Renal cortical epithelial cell (primary cell): ENCODE measurements around the gene CACNA2D1. TPM values are rescaled to one million over a fixed set of nuclear protein-coding genes. Genes with fewer than 3 reads are reported as not detected.
A peak's percentile ranks its signal among the peaks of the same experiment; 100 is the strongest.
"Not testable (repeated sequence)": the region's sequence is repeated elsewhere in the genome, so short reads cannot be mapped to it uniquely, and the experiment has no call there.

Experiments
- DNase-seq: peaks from one replicate; pipeline ENCODE4 v3.0.0-alpha.2; 2011; ENCODE audit warnings: low read depth
- total RNA-seq: library from RNA; depleted of rRNA; stranded (reverse); fragments of >200 nt; gene quantifications from 2 replicates; pipeline ENCODE4 v1.2.3, GENCODE V29; 2014

Gene CACNA2D1
- total RNA-seq, 1 donor from 2014 or later: 15.0 TPM

DNA sequence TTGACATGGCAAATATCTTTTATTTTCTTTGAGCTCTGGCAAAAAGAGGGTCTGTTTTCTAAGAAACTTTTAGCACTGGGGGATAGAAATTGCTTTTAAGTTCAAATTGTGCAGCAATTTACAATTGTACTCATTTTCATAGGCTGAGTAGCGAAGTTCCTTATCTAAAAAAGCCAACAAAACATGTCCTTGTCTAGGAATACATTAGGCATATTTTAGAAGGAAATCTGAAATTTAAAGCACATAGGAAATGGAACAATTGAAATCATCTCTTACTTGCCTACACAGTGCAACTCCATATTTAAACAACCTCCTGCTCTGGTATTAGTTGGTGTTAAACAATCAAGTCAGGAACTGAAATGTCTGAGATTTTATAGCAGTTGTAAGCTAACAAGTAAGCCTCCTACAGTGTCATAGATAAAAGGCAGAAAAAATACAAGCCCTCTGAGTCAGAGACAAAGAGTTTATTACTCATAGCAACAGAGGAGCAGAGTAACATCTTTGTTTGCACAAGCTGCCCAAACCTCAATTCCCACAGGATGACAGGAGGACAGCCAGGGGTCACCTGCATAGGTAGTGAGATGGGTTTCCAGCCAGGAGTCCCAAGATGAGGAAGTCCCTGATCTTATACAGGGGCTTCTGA is 393.6 kb downstream of the CACNA2D1 start:
- peak; percentile 93 for DNase-seq

DNA sequence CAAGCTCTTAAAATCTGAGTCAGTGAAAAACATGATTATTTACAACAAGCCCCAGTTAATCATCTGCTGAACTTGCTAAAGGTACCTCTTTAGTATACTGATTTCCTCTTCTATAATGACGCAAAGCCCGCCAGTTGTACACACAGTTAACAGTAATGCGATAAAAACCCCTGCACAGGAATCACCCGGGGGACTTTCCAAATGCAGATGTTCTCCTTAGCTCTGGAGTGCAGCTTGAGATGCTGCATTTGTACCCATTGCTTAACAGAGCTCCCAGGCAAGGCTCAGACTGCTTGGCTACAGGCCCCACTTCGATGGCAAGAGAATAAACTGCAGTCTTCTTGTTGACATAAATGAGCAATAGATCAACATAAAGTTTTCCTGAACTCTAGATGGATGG is 394.1 kb downstream of the CACNA2D1 start:
- peak; percentile 13 for DNase-seq

DNA sequence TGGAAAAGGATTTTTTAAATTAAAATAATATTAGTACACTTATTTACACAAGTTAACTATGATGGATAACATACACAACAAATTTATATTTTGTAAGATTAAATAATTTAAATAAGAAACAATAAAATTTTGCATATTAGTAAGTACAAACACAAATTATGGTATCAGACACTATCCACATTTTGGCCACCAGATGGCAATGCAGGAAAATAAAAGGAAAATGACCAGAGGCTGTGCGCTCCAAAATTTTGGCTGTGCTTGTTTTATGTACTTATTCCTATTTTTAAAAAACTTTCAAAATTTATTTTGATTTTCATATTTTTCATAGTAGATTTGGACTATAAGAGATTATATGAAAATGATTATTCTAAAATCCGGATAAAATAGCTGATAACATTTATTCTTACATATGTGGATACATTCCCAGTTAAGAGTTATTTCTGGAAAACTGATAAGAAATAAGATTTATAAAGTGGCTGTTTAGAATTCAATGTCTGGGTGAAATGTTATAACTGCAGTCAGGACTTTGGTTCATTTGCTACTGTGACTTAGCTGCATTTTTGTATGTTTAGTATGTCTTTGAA is 399.0 kb downstream of the CACNA2D1 start:
- DNase-seq: peak; percentile 33

GRCh38 chr7:82039621-82040020 is 404.0 kb downstream of the CACNA2D1 start:
- no peak for DNase-seq

DNA sequence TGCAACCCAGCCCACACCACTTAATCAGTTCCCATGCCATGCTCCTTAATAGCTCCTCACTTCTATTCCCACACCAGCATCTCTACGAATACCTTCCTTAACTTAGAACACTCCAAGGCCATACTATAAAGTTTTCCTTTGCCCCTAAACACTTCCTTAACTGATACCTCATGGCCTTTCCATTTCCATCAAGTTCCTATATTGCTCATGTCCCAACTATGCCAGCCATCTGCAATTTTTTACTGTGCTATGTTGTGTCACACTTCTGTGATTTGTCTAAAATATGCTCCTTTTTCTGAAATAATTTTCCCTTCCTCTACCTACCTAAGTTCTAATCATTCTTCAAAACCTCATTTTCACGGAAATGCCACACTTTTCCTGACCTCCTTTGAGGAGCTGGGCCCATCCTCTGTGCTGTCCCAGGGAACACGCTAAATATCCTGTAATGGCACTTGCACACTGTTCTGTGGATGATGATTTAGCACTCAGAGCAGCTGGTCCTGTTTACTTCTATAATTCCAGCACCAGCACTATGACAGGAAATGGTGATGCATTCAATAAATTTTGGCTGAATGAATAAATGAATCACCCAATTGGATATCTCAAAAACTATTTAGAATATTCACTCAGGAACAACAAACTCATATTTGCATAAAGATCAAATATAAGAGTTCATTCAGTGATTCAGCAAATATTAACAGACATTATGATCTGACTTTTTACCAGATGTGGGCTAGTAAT is 407.3 kb downstream of the CACNA2D1 start:
- no peak for DNase-seq

GRCh38 chr7:82035456-82035855 is 408.1 kb downstream of the CACNA2D1 start:
- no peak for DNase-seq

- no peak for DNase-seq
These were observed 410.7 kb downstream of the CACNA2D1 start for GRCh38 chr7:82032901-82033300.

- peak; percentile 26 for DNase-seq
These were observed 414.2 kb downstream of the CACNA2D1 start for GRCh38 chr7:82029236-82029913.

DNA sequence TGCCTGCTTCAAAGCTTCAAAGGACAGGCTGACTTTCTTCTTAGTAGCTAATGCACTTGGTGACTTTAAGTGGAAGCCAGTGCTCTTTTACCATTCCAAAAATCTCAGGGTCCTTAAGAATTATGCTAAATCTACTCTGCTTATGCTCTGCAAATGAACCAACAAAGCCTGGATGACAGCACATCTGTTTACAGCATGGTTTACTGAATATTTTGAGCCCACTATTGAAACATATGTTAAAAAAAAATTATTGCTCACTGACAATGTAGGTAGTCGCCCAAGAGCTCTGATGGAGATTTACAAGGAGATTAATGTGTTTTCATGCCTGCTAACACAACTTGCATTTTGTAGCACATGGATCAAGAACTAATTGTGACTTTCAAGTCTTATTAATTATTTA is 415.5 kb downstream of the CACNA2D1 start:
- DNase-seq: no peak

DNA sequence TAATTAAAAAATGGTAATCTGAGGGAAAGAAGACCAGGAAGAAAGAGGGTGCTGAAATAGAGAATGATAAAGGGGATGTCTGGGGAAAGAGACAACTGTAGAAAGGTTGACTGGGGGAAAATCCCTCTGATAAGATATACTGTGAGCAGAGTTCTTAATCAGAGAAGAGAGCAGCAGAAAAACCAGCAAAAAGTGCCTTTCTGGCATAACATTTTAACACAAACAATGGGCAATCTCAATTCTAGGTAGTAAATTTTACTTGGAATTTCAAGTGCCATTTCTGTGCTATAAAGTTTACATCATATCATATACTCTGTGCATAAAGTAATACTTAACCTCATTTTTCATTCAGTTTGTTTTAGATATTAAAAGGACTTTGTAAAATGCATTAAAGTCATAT is 421.9 kb downstream of the CACNA2D1 start:
- DNase-seq: no peak

GRCh38 chr7:82021036-82021435 is 422.5 kb downstream of the CACNA2D1 start:
- no peak for DNase-seq

- DNase-seq: no peak
These were observed 423.8 kb downstream of the CACNA2D1 start for GRCh38 chr7:82019551-82020475.

GRCh38 chr7:82018226-82018625 is 425.4 kb downstream of the CACNA2D1 start:
- no peak for DNase-seq

GRCh38 chr7:82017334-82017943 is 426.1 kb downstream of the CACNA2D1 start:
- DNase-seq: peak; percentile 45

- peak; percentile 41 for DNase-seq
These were observed 427.8 kb downstream of the CACNA2D1 start for GRCh38 chr7:82015751-82016150.

DNA sequence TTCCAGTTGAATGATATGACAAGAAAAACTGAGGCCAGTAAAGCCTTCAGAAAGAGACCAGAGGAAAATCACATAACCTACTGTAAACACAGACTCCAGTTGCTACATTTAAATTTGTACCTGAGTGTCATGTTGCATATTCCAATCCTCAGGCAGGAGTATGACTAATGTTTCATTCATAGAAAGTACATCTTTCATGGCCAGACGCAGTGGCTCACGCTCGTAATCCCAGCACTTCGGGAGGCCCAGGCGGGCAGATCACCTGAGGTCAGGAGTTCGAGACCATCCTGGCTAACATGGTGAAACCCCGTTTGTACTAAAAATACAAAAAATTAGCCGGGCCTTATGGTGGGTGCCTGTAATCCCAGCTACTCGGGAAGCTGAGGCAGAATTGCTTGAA is 429.0 kb downstream of the CACNA2D1 start:
- DNase-seq: not testable (repeated sequence)

GRCh38 chr7:82012453-82012852 is 431.1 kb downstream of the CACNA2D1 start:
- DNase-seq: no peak

GRCh38 chr7:82010416-82010815 is 433.2 kb downstream of the CACNA2D1 start:
- DNase-seq: no peak

GRCh38 chr7:82007315-82007714 is 436.3 kb downstream of the CACNA2D1 start:
- no peak for DNase-seq

- no peak for DNase-seq
These were observed 438.5 kb downstream of the CACNA2D1 start for GRCh38 chr7:82005056-82005455.

DNA sequence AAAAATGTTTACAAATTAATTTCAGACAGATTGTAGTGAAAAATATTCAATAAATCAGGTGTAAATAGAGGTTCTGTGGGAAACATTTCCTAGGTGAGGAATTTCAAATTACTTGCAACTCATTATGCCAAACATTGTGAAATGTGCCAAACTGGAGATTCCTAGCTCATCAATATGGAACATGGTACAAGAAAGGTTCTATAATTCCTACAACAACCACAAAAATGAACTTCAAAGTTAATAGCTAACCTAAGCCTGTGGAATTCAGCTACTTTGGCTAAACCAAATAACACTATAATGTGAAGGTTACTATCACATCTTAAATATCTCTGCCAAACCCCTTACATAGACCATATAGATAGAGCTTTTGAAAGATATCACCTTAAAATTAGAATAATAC is 450.4 kb downstream of the CACNA2D1 start:
- DNase-seq: peak; percentile 83
